AG04450 (cell line): Measurements from ENCODE around the gene YAP1. TPM values are rescaled to one million over a fixed set of nuclear protein-coding genes. Genes with fewer than 3 reads are reported as not detected.

Experiments
- CTCF ChIA-PET: fragments of 300-600, 350-600 bp; formaldehyde crosslinking; extraction: SDS; loops from one replicate; lab custom pipeline; 2022; ENCODE audit warnings: antibody characterized with exemption, inconsistent platforms; lab: Charles Lee
- POLR2A ChIA-PET: fragments of 350-600 bp; formaldehyde crosslinking; extraction: SDS; loops from one replicate; lab custom pipeline; 2021; ENCODE audit warnings: antibody characterized with exemption, inconsistent platforms; lab: Yijun Ruan, JAX
- DNase-seq: peaks from one replicate; pipeline ENCODE4 v3.0.0-alpha.2; 2011; ENCODE audit warnings: low read depth, low spot score
- H3K27ac ChIP-seq: one replicate; pipeline ENCODE4 v1.5.1; 2012; ENCODE audit warnings: low read depth, low read length, control low read depth
- H3K27me3 ChIP-seq: one replicate; pipeline ENCODE4 v1.6.0; 2012; ENCODE audit warnings: low read length; ENCODE audit not compliant: control insufficient read depth, insufficient read depth
- H3K4me3 ChIP-seq: 2 replicates; pipeline ENCODE4 v1.5.1; 2011; ENCODE audit warnings: mild to moderate bottlenecking, low read depth, low read length, control low read depth
- H3K9me3 ChIP-seq: 2 replicates; pipeline ENCODE4 v1.5.1; 2012; ENCODE audit warnings: low read length; ENCODE audit not compliant: control insufficient read depth, insufficient read depth
- polyA plus RNA-seq: library from polyadenylated mRNA; depleted of rRNA; stranded (reverse); fragments of >200 nt; gene quantifications from 2 replicates; pipeline ENCODE4 v1.2.3, GENCODE V29; 2011
- TF ChIP-seq, protein P1 (sequence below): IDR thresholded peaks from 2 replicates; pipeline ENCODE4 v1.5.1; 2011; ENCODE audit warnings: low read depth, low read length, control low read depth, inconsistent platforms

YAP1 gene
- polyA plus RNA-seq, 1 experiment, result 117 TPM

DNA sequence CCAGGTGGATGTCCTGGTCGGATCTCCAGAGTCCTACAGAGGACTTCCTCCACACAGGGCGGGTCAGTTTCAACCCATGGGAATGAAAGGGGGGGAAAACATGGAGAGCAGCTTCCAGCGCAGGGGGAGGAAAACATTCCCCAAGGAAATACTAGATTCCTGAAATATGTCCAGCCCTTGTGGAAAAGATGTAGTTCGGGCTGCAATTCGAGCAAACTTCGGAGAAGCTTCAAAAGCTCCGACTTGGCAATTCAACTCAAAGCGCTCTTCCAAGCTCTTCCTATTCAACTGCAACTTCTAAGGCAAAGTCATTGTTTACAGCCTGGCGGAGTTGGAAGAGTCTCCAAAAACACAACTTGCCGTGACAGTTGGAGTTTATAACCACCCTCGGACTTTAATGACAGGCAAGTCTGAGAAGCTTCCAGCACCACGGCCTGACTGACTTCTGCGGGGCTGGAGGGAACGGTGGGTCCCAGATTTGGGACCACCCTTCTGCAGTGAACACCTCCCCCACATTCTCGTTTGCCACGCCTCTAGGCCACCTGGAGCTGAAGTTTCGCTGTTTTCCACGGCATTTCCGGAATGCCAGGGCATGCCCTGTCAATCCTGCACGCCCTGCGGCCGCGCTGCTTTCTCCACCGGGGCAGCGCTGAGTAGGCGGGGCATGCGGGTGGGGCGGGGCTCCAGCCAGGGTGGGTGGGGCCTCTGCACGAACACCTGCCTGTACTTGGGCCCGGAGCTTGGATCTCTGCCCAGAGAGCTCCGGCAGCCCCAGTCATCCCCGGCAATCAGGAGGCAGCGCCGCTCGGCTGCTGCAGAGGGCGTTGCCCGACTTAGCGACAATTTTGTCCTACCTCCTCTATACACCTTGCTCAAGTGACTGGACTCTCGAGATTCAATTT lies 158.1 kb downstream of the YAP1 start:
- ChIA-PET CTCF (interaction anchor here (0.7 to 2.7 kb wide), 12 partner anchors 12 to 398 kb away, joined by 3 to 14 read pairs (median 3); no protein-coding TSS in a partner anchor), POLR2A (interaction anchor here (0.9 kb wide), 2 partner anchors 150 to 153 kb away, joined by 3 read pairs; no protein-coding TSS in a partner anchor)
- Histone ChIP-seq H3K9me3 (no peaks in the 10 kb centered on the region; the same call in 1 of the 2 replicates), H3K27me3 (no peaks in the 10 kb centered on the region), H3K4me3 (peak overlapping the region; percentile 62), H3K27ac (peak overlapping the region; percentile 57)
- TF ChIP-seq, protein P1, sequence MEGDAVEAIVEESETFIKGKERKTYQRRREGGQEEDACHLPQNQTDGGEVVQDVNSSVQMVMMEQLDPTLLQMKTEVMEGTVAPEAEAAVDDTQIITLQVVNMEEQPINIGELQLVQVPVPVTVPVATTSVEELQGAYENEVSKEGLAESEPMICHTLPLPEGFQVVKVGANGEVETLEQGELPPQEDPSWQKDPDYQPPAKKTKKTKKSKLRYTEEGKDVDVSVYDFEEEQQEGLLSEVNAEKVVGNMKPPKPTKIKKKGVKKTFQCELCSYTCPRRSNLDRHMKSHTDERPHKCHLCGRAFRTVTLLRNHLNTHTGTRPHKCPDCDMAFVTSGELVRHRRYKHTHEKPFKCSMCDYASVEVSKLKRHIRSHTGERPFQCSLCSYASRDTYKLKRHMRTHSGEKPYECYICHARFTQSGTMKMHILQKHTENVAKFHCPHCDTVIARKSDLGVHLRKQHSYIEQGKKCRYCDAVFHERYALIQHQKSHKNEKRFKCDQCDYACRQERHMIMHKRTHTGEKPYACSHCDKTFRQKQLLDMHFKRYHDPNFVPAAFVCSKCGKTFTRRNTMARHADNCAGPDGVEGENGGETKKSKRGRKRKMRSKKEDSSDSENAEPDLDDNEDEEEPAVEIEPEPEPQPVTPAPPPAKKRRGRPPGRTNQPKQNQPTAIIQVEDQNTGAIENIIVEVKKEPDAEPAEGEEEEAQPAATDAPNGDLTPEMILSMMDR, result peak; percentile 38
- no peak for DNase-seq

DNA sequence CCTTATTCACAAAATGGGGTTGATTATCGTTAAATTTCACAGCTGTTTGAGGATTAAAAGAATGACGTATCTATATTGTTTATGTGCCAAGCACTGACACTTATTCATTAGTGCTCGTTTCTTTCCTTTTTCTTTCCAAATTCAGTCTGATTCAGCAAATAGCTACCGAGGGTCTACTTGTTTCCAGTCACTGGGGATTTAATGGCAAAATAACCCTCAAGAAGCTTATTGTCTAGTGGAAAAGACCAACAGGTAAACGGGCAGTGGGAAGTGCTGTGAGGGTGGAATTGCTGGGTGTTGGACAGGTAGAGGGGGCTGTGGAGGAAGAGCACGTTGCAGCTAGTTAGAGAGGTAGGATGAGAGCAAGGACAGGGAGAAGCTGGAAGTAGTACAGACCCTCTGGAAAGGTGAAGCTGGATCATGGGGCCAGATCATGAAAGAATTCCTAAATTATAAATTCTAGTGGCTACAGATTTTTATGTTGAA lies 158.8 kb downstream of the YAP1 start:
- TF ChIP-seq, protein P1, result no peak
- POLR2A ChIA-PET, result interaction anchor here (0.9 kb wide), 1 partner anchor 151 kb away, joined by 3 read pairs; no protein-coding TSS in a partner anchor
- Histone ChIP-seq H3K27me3 (no peaks in the 10 kb centered on the region), H3K27ac (no peak overlapping the region), H3K4me3 (peak overlapping the region; percentile 62), H3K9me3 (no peaks in the 10 kb centered on the region; the same call in 1 of the 2 replicates)
- no peak for DNase-seq
- CTCF ChIA-PET, result interaction anchor here (0.6 to 2.7 kb wide), 14 partner anchors 11 to 397 kb away, joined by 3 to 14 read pairs (median 3); no protein-coding TSS in a partner anchor

DNA sequence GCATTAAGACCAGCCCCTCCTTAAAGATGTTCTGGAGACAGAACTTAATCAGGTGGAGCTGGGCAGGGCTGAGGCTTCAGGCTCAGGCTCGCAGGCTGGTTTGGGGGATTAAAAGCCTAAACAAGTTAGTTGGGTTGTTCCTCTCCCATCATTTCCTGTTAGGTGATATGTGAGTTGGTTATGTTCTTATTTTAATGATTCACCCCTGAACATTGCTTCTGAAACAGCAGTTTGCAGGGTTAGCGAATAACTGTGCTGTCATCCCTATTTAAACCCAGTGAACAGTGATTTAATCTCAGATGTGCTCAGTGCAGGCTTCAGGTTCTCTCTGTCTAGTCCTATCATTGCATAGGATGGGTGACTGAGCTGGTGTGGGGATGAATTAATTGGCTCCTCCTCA lies 159.7 kb downstream of the YAP1 start:
- no peak overlapping the region for H3K27ac ChIP-seq
- no peak for DNase-seq

DNA sequence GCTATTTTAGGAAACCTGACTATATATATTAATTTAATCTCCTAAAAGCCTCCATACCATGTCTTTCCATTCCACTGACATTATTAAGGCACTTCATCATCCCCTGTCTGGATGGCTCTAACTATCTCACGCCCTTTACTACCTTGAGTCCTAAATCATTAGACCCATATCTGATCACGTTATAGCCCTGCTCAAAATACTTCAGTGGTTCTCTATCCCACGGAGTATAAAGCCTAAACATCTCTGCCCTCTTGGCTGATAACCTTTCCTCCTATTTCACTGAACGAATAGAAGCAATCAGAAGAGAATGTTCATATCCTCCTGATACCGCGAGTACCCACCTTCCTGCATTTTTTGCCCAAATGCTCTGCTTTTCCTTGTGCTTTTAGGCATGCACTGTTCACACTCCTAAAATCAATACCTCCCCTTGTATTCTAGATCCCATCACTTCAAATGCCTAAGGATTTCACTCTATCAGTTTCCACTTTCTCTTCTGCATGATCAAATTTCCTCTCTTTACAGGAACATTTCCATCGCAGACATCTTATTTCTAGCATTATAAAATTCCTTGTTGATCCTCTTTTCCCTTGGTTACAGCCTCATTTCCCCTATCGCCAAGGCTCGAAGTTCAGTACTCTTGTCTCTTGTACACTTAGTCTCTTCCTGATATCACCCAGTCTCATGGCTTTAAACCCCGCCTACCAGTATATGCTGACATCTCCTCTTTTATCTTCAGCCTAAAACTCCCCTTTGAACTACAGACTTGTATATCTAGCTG lies 162.0 kb downstream of the YAP1 start:
- no peak for DNase-seq

More for the DNA sequence above, 159.7 kb downstream of the YAP1 start:
- Histone ChIP-seq H3K4me3 (no peak overlapping the region), H3K27me3 (no peaks in the 10 kb centered on the region), H3K9me3 (peaks cover 3% of the 10 kb centered on the region)
- ChIA-PET CTCF (interaction anchor here (2.2 kb wide), 1 partner anchor 18 kb away, joined by 5 read pairs; no protein-coding TSS in a partner anchor), POLR2A (no interaction called here)
- TF ChIP-seq, protein P1, result no peak

More for the DNA sequence above, 162.0 kb downstream of the YAP1 start:
- Histone ChIP-seq H3K4me3 (no peak overlapping the region), H3K27me3 (no peaks in the 10 kb centered on the region), H3K27ac (no peak overlapping the region), H3K9me3 (peaks cover 3% of the 10 kb centered on the region)
- ChIA-PET POLR2A (no interaction called here), CTCF (no interaction called here)
- TF ChIP-seq, protein P1, result no peak
